T-helper 2 cell (primary cell): ENCODE results near the gene TPH2.
A peak's percentile ranks its signal among the peaks of the same experiment; 100 is the strongest.

Source experiments
- DNase-seq, 5 experiments: peaks; one replicate each; pipeline versions ENCODE4 v3.0.0 to v3.0.0-alpha.2; 2012 to 2022

Gene TPH2

DNA sequence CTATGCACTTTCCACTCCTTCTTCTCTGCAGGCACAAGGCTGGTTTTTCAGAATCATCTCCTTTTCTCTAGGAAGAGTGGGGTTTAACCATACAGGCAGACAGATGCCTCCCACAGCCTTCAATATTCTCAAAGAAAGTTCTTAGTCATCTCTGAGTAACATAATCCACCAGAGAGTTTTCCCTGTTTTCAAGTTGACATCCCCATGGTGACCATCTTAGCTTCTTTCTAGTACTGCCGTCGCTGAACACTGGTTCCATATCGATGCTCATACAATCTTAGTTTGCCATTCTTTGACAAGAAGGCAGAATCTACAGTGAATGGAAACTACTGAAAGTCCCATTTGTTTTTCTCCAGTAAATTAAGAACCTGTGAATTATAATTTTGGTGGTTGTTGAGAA lies 28.6 kb downstream of the TPH2 start:
- no peak for DNase-seq

DNA sequence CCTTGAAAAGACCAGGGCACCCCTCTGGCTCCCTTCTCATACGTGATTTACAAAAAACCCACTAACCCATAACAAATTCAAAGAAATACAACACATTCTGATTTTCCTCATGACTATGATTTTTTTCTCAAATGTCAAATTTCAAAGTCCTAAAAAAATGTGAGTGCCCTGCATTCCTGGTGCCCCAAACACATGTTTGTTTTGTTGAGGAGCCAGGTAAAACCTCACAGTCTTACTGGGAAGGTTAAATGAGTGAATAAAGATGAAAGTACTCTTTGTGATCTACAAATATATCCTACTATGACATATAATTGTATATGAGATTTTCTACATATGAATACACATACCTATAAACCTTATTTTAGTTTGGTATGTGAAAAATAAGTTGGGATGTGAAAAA lies 30.7 kb downstream of the TPH2 start:
- no peak for DNase-seq

DNA sequence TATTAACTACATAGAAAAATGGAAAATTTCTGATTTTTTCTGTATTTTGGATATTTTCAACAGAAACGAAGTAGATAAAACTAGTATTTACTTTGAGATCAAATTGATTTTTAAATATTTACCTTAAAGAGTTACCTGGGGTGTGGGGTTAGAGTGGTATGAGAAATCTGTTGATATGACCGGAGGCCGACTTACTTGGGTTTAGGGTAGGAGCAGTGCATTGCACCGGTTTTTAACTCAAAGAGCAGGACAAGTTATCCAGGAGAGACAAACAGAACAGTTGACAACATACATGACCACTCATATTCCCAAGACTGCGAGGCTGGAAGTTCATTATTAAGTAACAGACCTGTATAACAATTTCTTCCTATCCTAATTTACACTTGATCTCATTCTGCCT lies 31.4 kb downstream of the TPH2 start:
- no peak for DNase-seq

DNA sequence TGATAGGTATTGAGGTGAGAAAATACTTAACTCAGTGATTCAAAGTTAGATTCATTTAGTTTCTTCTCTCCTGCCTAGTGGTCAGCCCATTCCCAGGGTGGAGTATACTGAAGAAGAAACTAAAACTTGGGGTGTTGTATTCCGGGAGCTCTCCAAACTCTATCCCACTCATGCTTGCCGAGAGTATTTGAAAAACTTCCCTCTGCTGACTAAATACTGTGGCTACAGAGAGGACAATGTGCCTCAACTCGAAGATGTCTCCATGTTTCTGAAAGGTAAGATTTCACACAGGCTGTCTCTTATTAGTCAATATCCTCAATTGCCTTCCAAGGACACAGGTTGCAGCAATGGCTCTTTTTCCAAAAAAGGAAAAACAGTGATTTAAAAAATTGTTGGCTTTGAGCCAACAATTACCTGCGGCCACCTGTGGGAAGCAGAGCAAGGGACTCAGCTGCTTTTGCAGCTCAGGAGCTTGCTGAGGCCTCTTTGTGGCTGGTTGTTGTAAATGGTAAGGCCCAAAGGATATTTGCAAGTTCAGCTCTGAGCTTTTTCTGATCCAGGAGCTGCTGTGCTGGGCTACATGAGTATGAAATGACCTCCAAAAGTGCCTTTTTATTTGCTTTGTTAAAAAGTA lies 33.9 kb downstream of the TPH2 start:
- no peak for DNase-seq

DNA sequence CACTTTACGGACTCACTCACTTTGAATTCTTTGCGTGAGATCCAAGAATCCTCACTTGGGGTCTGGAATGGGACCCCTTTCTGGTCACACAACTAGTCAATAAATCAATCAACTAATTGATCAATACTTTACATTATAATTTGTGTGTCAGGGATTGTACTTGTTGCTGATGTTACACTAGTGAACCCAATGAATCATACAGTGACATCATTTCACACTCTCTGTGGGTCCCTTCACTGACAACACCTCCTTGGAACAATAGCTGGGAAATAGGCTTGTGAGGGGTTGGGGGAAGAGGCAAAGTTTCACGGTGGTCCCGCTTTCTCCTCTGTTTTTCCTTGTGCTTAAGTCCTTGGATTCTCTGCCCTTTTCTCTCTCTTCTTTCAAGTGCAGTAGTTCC lies 35.0 kb downstream of the TPH2 start:
- no peak for DNase-seq

DNA sequence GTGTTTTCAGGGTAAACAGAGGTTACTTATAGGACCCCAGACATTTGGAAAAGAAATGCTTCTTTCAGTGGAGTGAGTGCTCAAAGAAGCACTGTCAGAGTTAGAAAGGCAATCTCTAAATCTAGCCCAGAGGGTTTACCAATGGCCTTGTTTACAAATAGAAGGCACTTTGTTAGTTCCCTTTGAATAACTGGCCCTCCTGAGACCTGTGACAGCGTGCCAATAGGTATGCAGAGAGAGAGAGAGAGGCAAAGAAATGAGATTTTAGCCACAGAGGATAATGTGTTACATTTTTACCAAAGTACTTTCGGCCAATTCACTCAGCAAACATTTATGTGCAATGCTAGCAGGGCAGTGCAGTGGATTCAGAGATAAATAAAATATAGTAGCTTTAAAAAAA lies 41.9 kb downstream of the TPH2 start:
- no peak for DNase-seq

DNA sequence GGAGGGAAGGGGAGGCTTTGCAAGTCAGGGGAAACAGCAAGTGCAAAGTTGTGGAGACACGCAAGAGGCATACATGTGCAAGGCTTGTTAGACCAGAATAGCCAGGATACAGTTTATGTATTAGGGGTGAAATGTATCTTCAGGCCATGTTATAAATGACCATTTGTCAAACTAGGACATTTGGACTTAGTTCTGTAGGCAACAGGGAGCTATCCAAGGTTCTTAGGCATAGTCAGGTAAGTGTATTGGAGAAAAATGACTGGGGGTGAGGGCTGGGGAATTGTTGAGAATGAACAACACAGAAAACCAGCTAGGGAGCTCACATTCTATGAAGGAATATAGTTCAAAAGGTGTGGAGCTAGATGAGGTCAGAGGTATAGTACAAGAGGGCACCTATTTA lies 42.5 kb downstream of the TPH2 start:
- no peak for DNase-seq

DNA sequence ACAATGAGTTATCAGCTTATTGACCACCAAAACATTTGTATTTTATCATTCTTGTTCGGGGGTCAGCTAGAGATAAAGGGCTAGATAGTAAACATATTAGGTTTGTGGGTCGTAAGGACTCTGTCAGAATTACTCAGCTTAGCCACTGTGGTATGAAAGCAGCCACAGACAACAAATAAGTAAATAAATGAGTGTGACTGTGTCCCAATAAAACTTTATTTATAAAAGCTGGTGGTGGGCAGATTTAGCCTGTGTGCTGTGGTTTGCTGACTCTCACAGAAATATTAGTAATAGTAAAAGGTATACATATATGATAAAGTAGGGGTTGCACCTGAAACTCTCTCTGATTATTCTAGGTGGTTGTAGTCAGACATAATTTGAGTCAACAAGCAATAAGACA lies 56.1 kb downstream of the TPH2 start:
- DNase-seq, result no peak

DNA sequence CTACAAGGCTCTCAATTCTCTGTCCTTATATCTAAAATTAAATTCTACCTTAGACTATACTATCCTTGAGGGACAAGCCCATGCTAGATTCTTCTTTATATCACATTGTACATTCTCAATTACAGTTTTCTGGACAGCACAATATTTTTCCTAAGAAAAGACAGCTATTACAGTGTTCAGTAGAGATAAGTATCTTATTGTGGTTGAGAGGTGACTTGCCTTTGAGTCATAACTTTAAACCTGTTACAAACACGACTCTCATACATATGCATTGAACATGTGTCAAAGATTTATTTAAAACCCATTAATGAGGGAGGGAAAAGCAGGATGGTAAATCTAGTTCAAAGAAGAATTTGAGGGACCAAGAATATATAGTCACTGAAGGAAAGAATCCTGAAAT lies 61.1 kb downstream of the TPH2 start:
- peak in 1 of 5 experiments; percentile 69 for DNase-seq

DNA sequence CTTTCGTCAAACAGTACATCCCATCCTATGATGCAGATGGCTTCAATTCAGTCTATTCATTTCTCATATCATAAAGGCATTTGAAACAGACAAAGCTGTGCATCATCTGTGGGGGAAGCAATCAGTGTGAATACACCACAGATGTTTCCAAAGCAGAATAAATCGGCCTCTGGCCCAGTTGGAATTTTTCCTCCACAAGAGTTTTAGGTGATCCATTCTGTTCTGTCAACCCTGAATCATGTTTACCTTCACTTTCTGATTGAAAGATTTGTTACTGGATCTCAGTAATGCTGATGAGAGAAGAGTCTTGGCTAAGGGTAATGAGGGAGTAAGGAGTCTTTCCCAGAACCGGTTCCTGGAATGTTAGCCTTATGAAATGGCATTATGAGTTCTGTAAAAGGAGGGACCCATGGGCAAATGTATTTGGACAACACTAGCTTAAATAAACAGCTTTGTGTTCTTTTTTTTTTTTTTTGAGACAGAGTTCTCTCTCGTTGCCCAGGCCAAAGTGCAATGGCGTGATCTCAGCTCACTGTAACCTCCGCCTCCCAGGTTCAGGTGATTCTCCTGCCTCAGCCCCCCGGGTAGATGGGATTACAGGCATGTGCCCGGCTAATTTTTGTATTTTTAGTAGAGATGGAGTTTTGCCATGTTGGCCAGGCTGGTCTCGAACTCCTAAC lies 62.5 kb downstream of the TPH2 start:
- no peak for DNase-seq

DNA sequence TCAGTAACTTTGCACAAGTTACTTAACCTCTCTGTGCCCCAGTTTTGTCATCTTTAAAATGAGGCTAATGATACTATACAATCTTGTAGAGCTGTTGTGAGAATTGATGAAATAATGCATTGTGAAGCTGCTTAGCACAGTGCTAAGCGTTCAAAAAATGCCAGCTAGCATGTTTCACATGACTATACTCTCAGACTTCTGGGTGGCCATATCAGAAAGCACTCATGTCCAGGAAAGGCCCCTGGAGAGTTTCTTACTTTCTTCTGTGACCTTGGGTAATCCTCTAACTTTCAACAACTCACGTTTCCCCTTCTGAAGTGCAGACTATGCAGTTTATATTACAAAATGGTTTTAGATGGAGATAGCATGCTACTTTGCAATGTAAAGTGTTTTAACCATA lies 68.1 kb downstream of the TPH2 start:
- no peak for DNase-seq

DNA sequence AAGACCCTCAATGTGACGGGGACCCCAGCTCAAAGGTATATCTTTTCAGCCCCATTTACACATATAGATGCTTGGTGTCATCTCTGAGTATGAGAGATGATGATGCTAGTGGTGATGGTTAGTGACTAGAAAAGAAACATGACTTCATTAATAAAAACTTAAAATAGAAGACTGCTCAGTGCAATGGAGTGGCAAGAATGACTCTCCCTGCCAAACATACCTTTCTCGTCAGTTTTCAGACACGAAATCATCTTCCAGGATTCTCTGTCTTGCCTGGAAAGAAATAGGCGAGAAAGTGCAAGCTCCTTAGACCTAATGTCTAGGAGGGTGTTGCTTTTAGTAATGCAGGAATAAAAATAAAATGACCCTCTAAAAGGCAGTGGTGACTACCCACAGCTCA lies 71.7 kb downstream of the TPH2 start:
- DNase-seq, result no peak

DNA sequence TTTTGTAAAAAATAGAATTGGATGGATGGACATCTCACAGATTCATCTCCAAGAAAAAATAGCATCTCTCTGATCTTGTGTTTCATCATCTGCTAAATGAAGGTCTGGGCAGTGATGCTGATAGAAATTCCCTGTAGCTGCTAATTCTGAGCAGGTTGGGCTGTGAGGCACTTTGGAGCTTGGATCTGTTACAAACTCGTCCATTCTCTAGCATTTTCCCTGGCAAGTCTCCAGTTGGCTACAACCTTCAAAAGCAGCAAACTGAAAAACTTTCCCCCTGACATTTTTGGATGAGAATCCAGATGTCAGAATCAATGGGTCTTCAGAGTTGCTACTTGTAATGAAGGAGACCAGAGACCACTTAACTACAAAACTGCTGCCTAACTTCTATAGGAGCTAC lies 72.7 kb downstream of the TPH2 start:
- no peak for DNase-seq

DNA sequence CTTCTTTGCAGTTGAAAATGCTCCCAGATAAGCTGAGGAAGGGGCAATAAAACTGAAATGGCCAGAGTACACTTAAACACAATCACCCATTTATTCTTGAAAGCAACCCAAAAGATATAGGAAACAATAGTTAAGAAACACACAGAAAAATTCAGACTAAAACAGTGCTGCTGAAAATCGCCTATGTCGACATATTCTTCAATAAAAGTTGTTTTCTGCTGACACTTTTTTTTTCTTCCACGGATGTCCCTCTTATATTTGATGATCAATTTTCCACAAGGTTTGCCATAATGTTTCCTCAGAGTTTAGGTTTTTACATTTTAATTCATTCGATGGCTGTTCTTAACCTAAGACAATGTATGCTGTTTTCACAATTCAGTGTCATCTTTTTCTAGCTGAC lies 74.2 kb downstream of the TPH2 start:
- DNase-seq, result no peak

DNA sequence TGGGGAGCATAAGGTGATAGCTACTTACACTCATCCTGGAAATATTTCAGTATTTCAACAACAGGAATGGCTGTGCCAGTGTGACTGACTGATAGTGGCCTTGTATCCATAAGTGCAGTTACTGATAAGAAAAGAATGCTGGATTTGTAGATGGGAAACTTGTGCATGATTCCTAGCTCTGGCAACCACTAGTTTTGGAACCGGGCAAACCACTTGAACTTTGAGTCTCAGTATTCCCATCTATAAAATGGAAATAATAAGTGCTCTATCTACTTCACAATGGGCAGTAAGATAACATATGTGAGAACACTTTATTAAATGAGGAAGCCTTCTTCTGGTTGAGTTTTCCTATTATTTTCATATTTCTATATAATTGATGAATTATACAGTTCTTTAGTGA lies 77.2 kb downstream of the TPH2 start:
- DNase-seq, result no peak

DNA sequence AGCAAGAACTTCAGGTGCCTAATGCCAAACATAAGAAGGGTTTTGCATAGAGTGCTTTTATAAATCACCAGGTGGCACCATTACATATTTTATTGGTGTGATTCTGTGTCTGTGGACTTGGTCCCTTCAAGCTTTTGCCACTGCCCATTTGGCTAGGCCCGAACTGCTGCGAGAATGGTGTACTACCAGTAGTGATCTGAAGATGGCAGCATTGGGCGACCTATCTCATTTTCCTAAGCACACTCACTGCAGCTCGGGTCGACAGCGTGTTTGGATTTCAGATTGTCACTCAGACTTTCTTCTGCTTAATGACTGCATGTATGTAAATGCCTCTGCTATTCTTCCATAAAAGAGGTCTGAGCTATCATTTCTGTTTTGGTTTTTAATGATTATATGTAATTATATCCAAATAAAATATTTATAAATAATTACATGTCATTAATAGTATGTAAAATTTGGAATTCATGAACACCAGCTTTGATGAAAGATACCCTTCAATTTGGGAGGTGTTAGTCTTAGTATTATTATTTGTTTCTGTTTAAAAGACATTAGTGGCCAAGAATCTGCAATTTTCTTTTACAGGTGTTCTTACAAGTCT lies 78.5 kb downstream of the TPH2 start:
- DNase-seq, result peak in 4 of 5 experiments; percentile 9 to 67 (median 22)

DNA sequence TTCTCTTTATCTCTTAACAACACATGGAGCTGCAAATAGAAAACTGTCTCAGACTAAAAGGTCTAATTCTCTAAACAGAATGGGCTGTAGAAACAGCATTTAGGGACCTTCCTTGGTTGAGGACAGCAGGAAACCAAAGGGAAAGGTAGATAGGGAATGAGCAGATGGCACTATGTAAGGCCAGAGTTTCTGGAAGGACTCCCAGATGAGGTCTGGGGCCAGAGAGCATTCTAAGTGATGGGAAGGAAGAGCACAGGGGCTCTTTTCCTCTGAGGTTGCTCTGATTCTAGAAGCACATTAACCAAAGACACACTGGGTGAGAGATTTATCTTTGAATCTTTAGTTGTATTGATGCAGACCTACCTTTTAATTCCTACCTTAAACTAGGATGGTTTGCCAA lies 79.4 kb downstream of the TPH2 start:
- no peak for DNase-seq

DNA sequence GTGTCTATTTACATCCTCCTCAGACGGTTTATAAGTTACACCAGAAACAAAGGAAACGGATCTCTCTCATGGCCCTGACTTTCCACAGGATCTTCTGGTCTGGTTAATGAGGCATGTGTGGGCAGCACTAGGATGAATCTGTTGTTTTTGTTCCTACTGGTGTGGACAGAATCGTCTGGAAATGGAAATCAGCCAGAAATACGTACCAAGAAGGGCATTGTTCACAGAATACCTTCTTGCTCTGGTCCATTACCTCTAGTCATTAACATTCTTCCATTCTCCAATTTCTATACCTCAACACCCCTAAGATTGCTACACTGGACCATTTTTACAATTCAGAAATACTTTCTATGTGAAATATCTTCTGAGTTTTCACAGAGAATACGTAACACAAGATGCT lies 86.0 kb downstream of the TPH2 start:
- no peak for DNase-seq

DNA sequence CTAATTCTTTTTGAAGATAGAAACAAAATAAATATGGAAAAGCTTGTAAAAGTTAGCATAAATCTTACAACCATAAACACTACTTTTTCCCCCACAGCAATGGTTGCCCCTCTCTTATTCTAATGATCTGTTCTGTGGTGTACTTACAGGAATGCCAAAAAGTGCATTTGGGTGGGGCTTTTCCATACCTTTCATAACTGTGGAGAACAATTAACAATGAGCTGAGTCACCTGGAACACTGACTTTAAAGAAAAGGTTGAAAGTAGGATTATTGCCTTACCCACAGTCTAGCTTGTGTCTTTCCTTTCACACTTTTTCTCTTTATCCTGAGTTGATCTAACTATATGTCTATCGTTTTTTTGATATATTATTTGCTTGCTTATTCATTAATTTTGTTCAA lies 86.9 kb downstream of the TPH2 start:
- no peak for DNase-seq

DNA sequence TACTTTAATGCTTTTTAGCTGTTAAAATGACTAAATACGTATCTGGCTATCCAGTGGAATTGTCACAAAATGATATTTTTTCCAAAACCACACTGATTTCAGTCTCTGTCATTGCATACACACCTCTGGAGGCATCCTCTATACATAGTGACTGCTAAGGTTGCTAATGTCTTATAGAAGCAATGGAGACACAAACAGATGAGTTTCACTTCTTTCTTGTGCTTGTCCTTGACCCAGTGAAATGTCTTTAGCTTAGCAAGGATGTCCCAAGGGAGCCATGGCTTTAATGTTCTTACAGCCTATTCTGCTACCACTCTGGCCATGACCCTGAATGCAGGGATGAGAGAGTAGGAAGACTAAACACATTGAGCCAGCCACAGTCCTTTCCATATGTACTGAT lies 90.3 kb downstream of the TPH2 start:
- DNase-seq, result no peak

DNA sequence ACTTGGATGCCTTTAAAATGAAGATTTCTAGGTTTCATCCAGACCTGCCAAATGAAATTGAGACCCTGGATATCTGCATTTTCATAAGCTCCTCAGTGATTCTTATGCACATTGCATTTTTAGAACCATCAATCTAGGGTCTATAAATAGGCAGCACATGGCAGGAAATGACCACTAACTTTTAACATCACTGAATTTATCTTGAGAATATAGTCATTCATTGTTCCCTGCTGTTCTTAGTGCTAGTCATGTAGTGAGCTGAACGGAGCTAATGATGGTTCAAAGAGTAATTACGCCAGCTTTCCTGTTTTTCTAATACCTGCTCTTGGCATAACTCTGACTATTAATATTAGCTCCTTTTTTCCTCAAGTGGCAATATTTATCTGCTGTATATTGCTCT lies 91.6 kb downstream of the TPH2 start:
- DNase-seq, result no peak

DNA sequence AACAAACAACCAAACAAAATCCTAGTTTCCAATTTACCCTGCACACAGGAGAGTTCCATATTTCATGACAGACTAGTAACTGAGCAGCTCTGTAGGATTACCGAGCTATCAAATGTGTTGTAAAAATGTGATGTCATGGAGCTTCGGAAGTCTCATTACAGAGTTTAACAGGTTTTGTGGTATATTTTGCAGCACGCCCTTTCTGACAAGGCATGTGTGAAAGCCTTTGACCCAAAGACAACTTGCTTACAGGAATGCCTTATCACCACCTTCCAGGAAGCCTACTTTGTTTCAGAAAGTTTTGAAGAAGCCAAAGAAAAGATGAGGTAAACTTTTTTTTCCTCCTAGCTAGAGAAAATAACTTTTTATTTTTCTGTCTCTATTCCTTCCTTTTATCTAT lies 92.4 kb downstream of the TPH2 start:
- DNase-seq, result no peak

DNA sequence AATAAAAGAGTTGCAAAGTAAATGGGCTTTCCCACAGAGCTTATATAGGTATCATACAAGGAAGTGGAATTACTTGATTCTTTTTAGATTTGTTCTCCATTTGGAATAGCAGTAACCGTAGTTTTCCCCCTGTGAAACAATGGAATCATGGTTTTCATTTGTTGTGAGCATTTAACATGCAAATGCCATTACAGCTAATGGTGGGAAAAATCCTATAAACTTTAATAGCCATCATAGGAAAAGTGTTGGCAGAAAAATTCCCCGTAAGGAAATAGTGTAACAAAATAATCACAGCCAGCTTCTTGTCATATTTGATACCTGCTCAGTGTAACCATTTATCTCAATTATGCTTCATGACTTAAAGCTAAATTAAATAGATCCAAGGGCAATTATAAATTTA lies 95.3 kb downstream of the TPH2 start:
- DNase-seq, result no peak

DNA sequence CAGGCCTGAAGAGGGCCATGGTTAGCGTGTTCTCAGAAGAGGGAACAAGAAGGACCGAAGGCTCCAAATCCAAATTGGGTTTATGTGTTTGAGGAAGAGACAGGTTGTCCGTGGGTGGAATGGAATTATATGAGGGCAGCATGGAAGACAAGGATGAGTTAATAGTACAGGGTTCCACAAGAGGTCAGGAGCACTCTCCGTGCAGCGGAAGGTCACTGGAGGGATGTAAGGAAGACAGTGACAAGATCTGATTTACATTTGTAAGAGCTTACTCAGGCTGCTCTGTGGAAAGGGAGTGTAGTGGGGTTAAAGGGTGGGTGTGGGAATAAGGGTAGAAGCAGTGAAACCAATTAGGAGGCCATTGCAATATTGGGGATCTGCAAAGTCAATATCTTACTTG lies 97.0 kb downstream of the TPH2 start:
- DNase-seq, result no peak

DNA sequence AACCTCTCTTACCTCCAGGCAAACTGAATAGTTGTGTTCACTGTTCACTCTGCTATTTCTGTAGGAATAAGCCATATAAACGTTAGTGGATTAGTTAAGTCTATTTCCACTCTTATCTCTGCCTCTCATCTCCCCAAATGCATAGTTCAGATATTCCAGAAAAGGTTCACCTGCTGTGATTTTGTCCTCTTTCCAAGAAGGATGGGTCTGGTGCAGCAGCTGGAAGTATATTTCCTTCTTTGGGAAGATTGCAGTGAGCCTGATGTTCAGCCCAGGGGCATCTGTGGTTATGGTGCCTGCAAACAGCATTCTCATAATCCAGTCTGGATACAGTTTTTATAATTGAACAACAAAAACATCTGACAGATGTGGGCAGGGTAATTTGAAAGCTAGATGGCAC lies 97.7 kb downstream of the TPH2 start:
- no peak for DNase-seq
